Neural progenitor cell (in vitro differentiated cells): Measurements from ENCODE around the gene MTARC1. TPM values are rescaled to one million over a fixed set of nuclear protein-coding genes. Genes with fewer than 3 reads are reported as not detected.

Experiments
- DNase-seq: peaks from one replicate; pipeline ENCODE4 v3.0.0-alpha.2; 2016; ENCODE audit warnings: low spot score
- H2AFZ ChIP-seq: fragments of 200-600 bp; sonication (generic); replicated peaks from 2 replicates; pipeline ENCODE4 v1.6.1; 2016; ENCODE audit warnings: antibody characterized with exemption
- H3F3A ChIP-seq: fragments of 200-600 bp; sonication (generic); 2 replicates; pipeline ENCODE4 v1.6.1; 2016; ENCODE audit warnings: antibody characterized with exemption, low read depth
- H3K27ac ChIP-seq: fragments of 200-600 bp; sonication (generic); 2 replicates; pipeline ENCODE4 v1.5.1; 2016; ENCODE audit warnings: mild to moderate bottlenecking
- H3K27me3 ChIP-seq: fragments of 200-600 bp; sonication (generic); 2 replicates; pipeline ENCODE4 v1.6.1; 2016; ENCODE audit warnings: mild to moderate bottlenecking, moderate library complexity
- H3K36me3 ChIP-seq: fragments of 200-600 bp; sonication (generic); 2 replicates; pipeline ENCODE4 v1.5.1; 2016
- H3K4me1 ChIP-seq: fragments of 200-600 bp; sonication (generic); 2 replicates; pipeline ENCODE4 v1.6.1; 2016; ENCODE audit warnings: mixed run types
- H3K4me2 ChIP-seq: fragments of 200-600 bp; sonication (generic); 2 replicates; pipeline ENCODE4 v1.6.1; 2016
- H3K4me3 ChIP-seq: fragments of 200-600 bp; sonication (generic); 2 replicates; pipeline ENCODE4 v1.5.1; 2016
- H3K79me2 ChIP-seq: fragments of 200-600 bp; sonication (generic); 2 replicates; pipeline ENCODE4 v1.6.1; 2016; ENCODE audit warnings: low read depth
- H3K9ac ChIP-seq: fragments of 200-600 bp; sonication (generic); 2 replicates; pipeline ENCODE4 v1.6.1; 2016
- H3K9me3 ChIP-seq: fragments of 200-600 bp; sonication (generic); 2 replicates; pipeline ENCODE4 v1.5.1; 2016; ENCODE audit warnings: low read depth
- H4K20me1 ChIP-seq: fragments of 200-600 bp; sonication (generic); 2 replicates; pipeline ENCODE4 v1.6.1; 2016; ENCODE audit warnings: low read depth
- H3K27ac Mint-ChIP-seq: 3 replicates; pipeline ENCODE4 v1.8.0; 2021; ENCODE audit warnings: mixed read lengths
- H3K27me3 Mint-ChIP-seq: 2 replicates; pipeline ENCODE4 v1.8.0; 2022; ENCODE audit warnings: low read depth, mild to moderate bottlenecking, inconsistent platforms, moderate library complexity, mixed read lengths; ENCODE audit not compliant: insufficient read depth
- H3K36me3 Mint-ChIP-seq: 3 replicates; pipeline ENCODE4 v1.8.0; 2021; ENCODE audit warnings: mixed read lengths
- H3K4me1 Mint-ChIP-seq: 3 replicates; pipeline ENCODE4 v1.8.0; 2021; ENCODE audit warnings: mixed read lengths
- H3K4me3 Mint-ChIP-seq: 3 replicates; pipeline ENCODE4 v1.8.0; 2021; ENCODE audit warnings: mild to moderate bottlenecking, moderate library complexity, mixed read lengths
- H3K9me3 Mint-ChIP-seq: 3 replicates; pipeline ENCODE4 v1.8.0; 2020; ENCODE audit warnings: mixed read lengths
- EZH2 ChIP-seq: fragments of 200-600 bp; sonication (generic); IDR thresholded peaks from 2 replicates; pipeline ENCODE4 v1.6.1; 2017; ENCODE audit warnings: antibody characterized with exemption, mild to moderate bottlenecking, moderate library complexity
- EZH2phosphoT487 ChIP-seq: fragments of 200-600 bp; sonication (generic); IDR thresholded peaks from 2 replicates; pipeline ENCODE4 v1.6.1; 2017; ENCODE audit warnings: antibody characterized with exemption
- total RNA-seq: library from RNA; depleted of rRNA; stranded (reverse); fragments of >200 nt; gene quantifications from 2 replicates; pipeline ENCODE4 v1.2.3, GENCODE V29; 2015; ENCODE audit warnings: low replicate concordance
- TF ChIP-seq, protein P1 (sequence below): fragments of 200-600 bp; sonication (generic); IDR thresholded peaks from 2 replicates; pipeline ENCODE4 v1.5.1; 2017; ENCODE audit warnings: antibody characterized with exemption, mild to moderate bottlenecking

MTARC1 gene
- total RNA-seq, 1 donor from 2014 or later: 11.3 TPM

- H2AFZ ChIP-seq: peak overlapping the region; percentile 80
- H3K9me3 ChIP-seq: no peaks in the 10 kb centered on the region
- no peak overlapping the region for H3K27ac Mint-ChIP-seq
- no peaks in the 10 kb centered on the region for H3K9me3 Mint-ChIP-seq
- H3F3A ChIP-seq: peaks cover 3% of the 10 kb centered on the region
- TF ChIP-seq EZH2: no peak
- TF ChIP-seq, protein P1, sequence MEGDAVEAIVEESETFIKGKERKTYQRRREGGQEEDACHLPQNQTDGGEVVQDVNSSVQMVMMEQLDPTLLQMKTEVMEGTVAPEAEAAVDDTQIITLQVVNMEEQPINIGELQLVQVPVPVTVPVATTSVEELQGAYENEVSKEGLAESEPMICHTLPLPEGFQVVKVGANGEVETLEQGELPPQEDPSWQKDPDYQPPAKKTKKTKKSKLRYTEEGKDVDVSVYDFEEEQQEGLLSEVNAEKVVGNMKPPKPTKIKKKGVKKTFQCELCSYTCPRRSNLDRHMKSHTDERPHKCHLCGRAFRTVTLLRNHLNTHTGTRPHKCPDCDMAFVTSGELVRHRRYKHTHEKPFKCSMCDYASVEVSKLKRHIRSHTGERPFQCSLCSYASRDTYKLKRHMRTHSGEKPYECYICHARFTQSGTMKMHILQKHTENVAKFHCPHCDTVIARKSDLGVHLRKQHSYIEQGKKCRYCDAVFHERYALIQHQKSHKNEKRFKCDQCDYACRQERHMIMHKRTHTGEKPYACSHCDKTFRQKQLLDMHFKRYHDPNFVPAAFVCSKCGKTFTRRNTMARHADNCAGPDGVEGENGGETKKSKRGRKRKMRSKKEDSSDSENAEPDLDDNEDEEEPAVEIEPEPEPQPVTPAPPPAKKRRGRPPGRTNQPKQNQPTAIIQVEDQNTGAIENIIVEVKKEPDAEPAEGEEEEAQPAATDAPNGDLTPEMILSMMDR: peak; percentile 89
- peak overlapping the region; percentile 25 for H3K4me3 ChIP-seq
- H3K9ac ChIP-seq: no peak overlapping the region
- no peaks in the 10 kb centered on the region for H4K20me1 ChIP-seq
- H3K36me3 Mint-ChIP-seq: peaks cover 14% of the 10 kb centered on the region
- H3K4me2 ChIP-seq: peak overlapping the region; percentile 62
- DNase-seq: peak; percentile 87
- peaks cover 4% of the 10 kb centered on the region for H3K4me1 Mint-ChIP-seq
- H3K27ac ChIP-seq: no peak overlapping the region
- H3K27me3 Mint-ChIP-seq: peaks cover 8% of the 10 kb centered on the region
- no peaks in the 10 kb centered on the region for H3K36me3 ChIP-seq
- no peak overlapping the region for H3K4me3 Mint-ChIP-seq
- H3K79me2 ChIP-seq: no peaks in the 10 kb centered on the region
- H3K27me3 ChIP-seq: no peaks in the 10 kb centered on the region
- no peaks in the 10 kb centered on the region for H3K4me1 ChIP-seq
These were observed 23.5 kb downstream of the MTARC1 start for GRCh38 chr1:220810179-220810653.

GRCh38 chr1:220810963-220811362, 24.2 kb downstream of the MTARC1 start:
- H3K4me3 Mint-ChIP-seq: no peak overlapping the region
- no peaks in the 10 kb centered on the region for H3K36me3 ChIP-seq
- H3K27ac Mint-ChIP-seq: no peak overlapping the region
- no peak overlapping the region for H3K4me2 ChIP-seq
- H3K9me3 ChIP-seq: no peaks in the 10 kb centered on the region
- H3K9ac ChIP-seq: no peak overlapping the region
- peaks cover 4% of the 10 kb centered on the region for H3K4me1 Mint-ChIP-seq
- peaks cover 3% of the 10 kb centered on the region for H3F3A ChIP-seq
- TF ChIP-seq EZH2phosphoT487 (no peak), EZH2 (no peak)
- TF ChIP-seq, protein P1: no peak
- H3K79me2 ChIP-seq: no peaks in the 10 kb centered on the region
- H3K4me3 ChIP-seq: no peak overlapping the region
- peaks cover 8% of the 10 kb centered on the region for H3K27me3 Mint-ChIP-seq
- no peaks in the 10 kb centered on the region for H4K20me1 ChIP-seq
- no peak for DNase-seq
- H3K36me3 Mint-ChIP-seq: peaks cover 14% of the 10 kb centered on the region
- H3K9me3 Mint-ChIP-seq: no peaks in the 10 kb centered on the region
- H3K27me3 ChIP-seq: no peaks in the 10 kb centered on the region
- H3K27ac ChIP-seq: no peak overlapping the region
- H3K4me1 ChIP-seq: no peaks in the 10 kb centered on the region
- H2AFZ ChIP-seq: no peak overlapping the region

GRCh38 chr1:220811695-220812094, 25.0 kb downstream of the MTARC1 start:
- H3F3A ChIP-seq: peaks cover 3% of the 10 kb centered on the region
- no peak for DNase-seq
- H4K20me1 ChIP-seq: no peaks in the 10 kb centered on the region
- H3K9me3 Mint-ChIP-seq: no peaks in the 10 kb centered on the region
- H3K79me2 ChIP-seq: no peaks in the 10 kb centered on the region
- H3K4me2 ChIP-seq: no peak overlapping the region
- no peak overlapping the region for H3K27ac ChIP-seq
- H3K27me3 ChIP-seq: no peaks in the 10 kb centered on the region
- no peak overlapping the region for H3K4me3 ChIP-seq
- peaks cover 8% of the 10 kb centered on the region for H3K27me3 Mint-ChIP-seq
- H3K4me1 Mint-ChIP-seq: peaks cover 4% of the 10 kb centered on the region
- no peak overlapping the region for H3K9ac ChIP-seq
- no peaks in the 10 kb centered on the region for H3K36me3 ChIP-seq
- H3K9me3 ChIP-seq: no peaks in the 10 kb centered on the region
- no peak overlapping the region for H2AFZ ChIP-seq
- peaks cover 14% of the 10 kb centered on the region for H3K36me3 Mint-ChIP-seq
- no peak overlapping the region for H3K27ac Mint-ChIP-seq
- H3K4me3 Mint-ChIP-seq: no peak overlapping the region
- TF ChIP-seq, protein P1: no peak
- no peak for TF ChIP-seq EZH2phosphoT487
- no peak for TF ChIP-seq EZH2
- no peaks in the 10 kb centered on the region for H3K4me1 ChIP-seq
